GM23338 (cell line): ENCODE data around the gene ZFP28. TPM values are rescaled to one million over a fixed set of nuclear protein-coding genes. Genes with fewer than 3 reads are reported as not detected.
A peak's percentile ranks its signal among the peaks of the same experiment; 100 is the strongest.

Experiments
- ATAC-seq: fragments of 200-7000 bp; cut with Tn5 transposase; 3 replicates; pipeline ENCODE4 v1.9.1; 2020
- DNase-seq: peaks from one replicate; pipeline ENCODE4 v3.0.0-alpha.2; 2015; ENCODE audit warnings: low spot score
- H2AFZ ChIP-seq: fragments of 200-600 bp; sonication (generic); 2 replicates; pipeline ENCODE4 v1.8.0; 2016; ENCODE audit warnings: antibody characterized with exemption, mild to moderate bottlenecking, moderate library complexity
- H3F3A ChIP-seq: fragments of 200-600 bp; sonication (generic); replicated peaks from 2 replicates; pipeline ENCODE4 v1.8.0; 2017; ENCODE audit warnings: antibody characterized with exemption, mixed run types, low read depth
- H3K27ac ChIP-seq: fragments of 200-600 bp; sonication (generic); 2 replicates; pipeline ENCODE4 v1.6.1; 2016; ENCODE audit warnings: low read depth
- H3K27me3 ChIP-seq: fragments of 200-600 bp; sonication (generic); 2 replicates; pipeline ENCODE4 v1.8.0; 2016; ENCODE audit warnings: mild to moderate bottlenecking, mixed run types, moderate library complexity; ENCODE audit not compliant: insufficient read depth
- H3K36me3 ChIP-seq: fragments of 200-600 bp; sonication (generic); 2 replicates; pipeline ENCODE4 v1.8.0; 2016; ENCODE audit warnings: mild to moderate bottlenecking; ENCODE audit not compliant: insufficient read depth
- H3K4me1 ChIP-seq: fragments of 200-600 bp; sonication (generic); 2 replicates; pipeline ENCODE4 v1.8.0; 2016; ENCODE audit warnings: mild to moderate bottlenecking, moderate library complexity; ENCODE audit not compliant: insufficient read depth
- H3K4me2 ChIP-seq: fragments of 200-600 bp; sonication (generic); 2 replicates; pipeline ENCODE4 v1.7.1; 2017; ENCODE audit warnings: mixed run types
- H3K4me3 ChIP-seq: fragments of 200-600 bp; sonication (generic); 2 replicates; pipeline ENCODE4 v1.6.1; 2016; ENCODE audit warnings: mixed run types
- H3K79me2 ChIP-seq: fragments of 200-600 bp; sonication (generic); replicated peaks from 2 replicates; pipeline ENCODE4 v1.8.0; 2017; ENCODE audit warnings: mild to moderate bottlenecking; ENCODE audit not compliant: insufficient read depth
- H3K9me2 ChIP-seq: fragments of 200-600 bp; sonication (generic); 2 replicates; pipeline ENCODE4 v1.8.0; 2017; ENCODE audit not compliant: insufficient read depth
- H4K20me1 ChIP-seq: fragments of 200-600 bp; sonication (generic); replicated peaks from 2 replicates; pipeline ENCODE4 v1.8.0; 2017; ENCODE audit warnings: mild to moderate bottlenecking; ENCODE audit not compliant: insufficient read depth
- H3K27ac Mint-ChIP-seq: 2 replicates; pipeline ENCODE4 v1.8.0; 2020; ENCODE audit warnings: inconsistent platforms, mild to moderate bottlenecking, moderate library complexity, mixed read lengths
- H3K27me3 Mint-ChIP-seq: 3 replicates; pipeline ENCODE4 v1.8.0; 2022; ENCODE audit warnings: low read depth, mild to moderate bottlenecking, moderate library complexity, mixed read lengths, inconsistent platforms; ENCODE audit not compliant: insufficient read depth, poor library complexity
- H3K36me3 Mint-ChIP-seq: 3 replicates; pipeline ENCODE4 v1.8.0; 2021; ENCODE audit warnings: low read depth, mild to moderate bottlenecking, inconsistent platforms, moderate library complexity, mixed read lengths
- H3K4me1 Mint-ChIP-seq: 3 replicates; pipeline ENCODE4 v1.8.0; 2020; ENCODE audit warnings: mild to moderate bottlenecking, inconsistent platforms, mixed read lengths
- H3K4me3 Mint-ChIP-seq: 3 replicates; pipeline ENCODE4 v1.8.0; 2021; ENCODE audit warnings: moderate library complexity, mild to moderate bottlenecking, inconsistent platforms, mixed read lengths
- H3K9me3 Mint-ChIP-seq: 3 replicates; pipeline ENCODE4 v1.8.0; 2020; ENCODE audit warnings: moderate library complexity, mild to moderate bottlenecking, inconsistent platforms, mixed read lengths
- CREB1 ChIP-seq: fragments of 250-450 bp; sonication (Bioruptor Pico); IDR thresholded peaks from 2 replicates; pipeline ENCODE4 v1.5.0; 2020; ENCODE audit warnings: low read depth, mild to moderate bottlenecking, moderate library complexity
- CTCF ChIP-seq, 2 experiments: fragments of 200-600 bp in 1 of 2; sonication (generic) in 1 of 2; conservative IDR thresholded peaks; 2 replicates each; pipeline versions ENCODE4 v1.5.1 to v1.6.1; 2016 to 2017; ENCODE audit warnings: antibody characterized with exemption in 2 of 2, low read depth in 2 of 2, mild to moderate bottlenecking in 2 of 2, moderate library complexity in 1 of 2
- ETS1 ChIP-seq: IDR thresholded peaks from 2 replicates; pipeline ENCODE4 v1.6.1; 2016; ENCODE audit warnings: antibody characterized with exemption
- EZH2 ChIP-seq: fragments of 200-600 bp; sonication (generic); IDR thresholded peaks from one replicate; pipeline ENCODE4 v1.8.0; 2017; ENCODE audit warnings: antibody characterized with exemption, mild to moderate bottlenecking, low read depth; ENCODE audit not compliant: unreplicated experiment
- EZH2phosphoT487 ChIP-seq: fragments of 200-600 bp; sonication (generic); IDR thresholded peaks from one replicate; pipeline ENCODE4 v1.8.1; 2018; ENCODE audit warnings: antibody characterized with exemption; ENCODE audit not compliant: unreplicated experiment
- JUNB ChIP-seq: IDR thresholded peaks from one replicate; pipeline ENCODE4 v1.6.1; 2016; ENCODE audit warnings: antibody characterized with exemption; ENCODE audit not compliant: unreplicated experiment
- NANOG ChIP-seq: IDR thresholded peaks from 2 replicates; pipeline ENCODE4 v1.6.1; 2016; ENCODE audit warnings: antibody characterized with exemption, borderline replicate concordance
- POLR2AphosphoS5 ChIP-seq: IDR thresholded peaks from 2 replicates; pipeline ENCODE4 v1.6.1; 2016; ENCODE audit warnings: antibody characterized with exemption, low read depth
- REST ChIP-seq: IDR thresholded peaks from one replicate; pipeline ENCODE4 v1.6.1; 2018; ENCODE audit warnings: antibody characterized with exemption; ENCODE audit not compliant: unreplicated experiment
- STAT1 ChIP-seq: IDR thresholded peaks from one replicate; pipeline ENCODE4 v1.6.1; 2016; ENCODE audit warnings: antibody characterized with exemption; ENCODE audit not compliant: unreplicated experiment
- ZNF114 ChIP-seq: fragments of 250-450 bp; sonication (Bioruptor Pico); IDR thresholded peaks from 2 replicates; pipeline ENCODE4 v1.5.0; 2020; ENCODE audit warnings: mild to moderate bottlenecking, moderate library complexity
- ZNF331 ChIP-seq: fragments of 250-450 bp; sonication (Bioruptor Pico); IDR thresholded peaks from 2 replicates; pipeline ENCODE4 v1.5.0; 2020; ENCODE audit warnings: low read depth, mild to moderate bottlenecking, moderate library complexity
- ZNF462 ChIP-seq: fragments of 250-450 bp; sonication (Bioruptor Pico); IDR thresholded peaks from 2 replicates; pipeline ENCODE4 v1.5.0; 2020; ENCODE audit warnings: mild to moderate bottlenecking, moderate library complexity
- long read RNA-seq: library from polyadenylated mRNA; unstranded; transcript quantifications from one replicate; pipeline ENCODE4 v2.0.0, GENCODE V29; 2020; ENCODE audit not compliant: unreplicated experiment
- polyA plus RNA-seq: library from polyadenylated mRNA; unstranded; fragments of >200 nt; fragmentation: Nextera tagmentation; extraction: Ambion mirVana; gene quantifications from 2 replicates; pipeline ENCODE4 v1.2.1, GENCODE V29; 2016
- total RNA-seq: library from RNA; depleted of rRNA; stranded (reverse); fragments of >200 nt; shearing (Covaris generic); gene quantifications from 2 replicates; pipeline ENCODE4 v1.2.3, GENCODE V29; 2014; rRNA removed

Gene ZFP28
- 5.0 and 7.9 TPM in 2 replicates for total RNA-seq
- polyA plus RNA-seq = 3.0 and 3.1 TPM in 2 replicates
- long read RNA-seq = 0 reads

GRCh38 chr19:56538761-56539263 lies at the start of gene ZFP28:
Gene ZFP28, plus strand, starts transcription at chr19:56538948. Its CDS starts 71 bp downstream, at chr19:56539019.
- peaks cover 6% of the 10 kb centered on the region for H3K27me3 Mint-ChIP-seq
- H3K27me3 ChIP-seq = no peaks in the 10 kb centered on the region
- peak within 1 kb of the TSS; percentile 97 for H2AFZ ChIP-seq
- 0 out of 3 replicates have a peak, but pooled peaks cover 4% of the 10 kb centered on the region for H3K4me1 Mint-ChIP-seq
- H3K9me2 ChIP-seq = no peaks in the 10 kb centered on the region; the same call in 1 of the 2 replicates
- peaks cover 5% of the 10 kb centered on the region for H3K4me1 ChIP-seq
- H4K20me1 ChIP-seq = no peaks in the 10 kb centered on the region; the same call in 1 of the 2 replicates
- DNase-seq = peak; percentile 68
- H3F3A ChIP-seq = no peaks in the 10 kb centered on the region
- peak; percentile 83 for ATAC-seq
- H3K27ac Mint-ChIP-seq = peak within 1 kb of the TSS; percentile 83
- peaks cover 53% of the 10 kb centered on the region for H3K36me3 Mint-ChIP-seq
- no peaks in the 10 kb centered on the region for H3K79me2 ChIP-seq
- H3K36me3 ChIP-seq = no peaks in the 10 kb centered on the region
- H3K4me3 ChIP-seq = peak within 1 kb of the TSS; percentile 87
- H3K9me3 Mint-ChIP-seq = peaks cover 82% of the 10 kb centered on the region
- peak within 1 kb of the TSS; percentile 88 for H3K4me3 Mint-ChIP-seq
- TF ChIP-seq ZNF114 (CRISPR knock-in tag) = no peak
- no peak for TF ChIP-seq NANOG
- TF ChIP-seq REST = no peak
- TF ChIP-seq ZNF331 (CRISPR knock-in tag) = no peak
- no peak for TF ChIP-seq JUNB
- TF ChIP-seq POLR2AphosphoS5 = peak; percentile 24; the same call in 1 of the 2 replicates
- no peak for TF ChIP-seq STAT1
- no peak for TF ChIP-seq CREB1
- TF ChIP-seq EZH2phosphoT487 = no peak
- no peak for TF ChIP-seq ETS1
- no peak for TF ChIP-seq ZNF462 (CRISPR knock-in tag)
- no peak for TF ChIP-seq EZH2
- peak in 1 of 2 experiments; percentile 3; a peak in 1 of 4 replicates for TF ChIP-seq CTCF (conservative IDR thresholded peaks at IDR 0.05; ENCODE audit: low read depth in 2 of 2)
- 0 out of 2 replicates have a peak within 1 kb of the TSS, but pooled peaks have one; percentile 19 for H3K27ac ChIP-seq
- peak within 1 kb of the TSS; percentile 92 for H3K4me2 ChIP-seq
